CD4-positive, alpha-beta T cell treated with Interleukin-4 for 4 hours (primary cell): ENCODE results near the gene GATA1.
"Not testable (repeated sequence)": the region's sequence is repeated elsewhere in the genome, so short reads cannot be mapped to it uniquely, and the experiment has no call there.

Experiments used
- DNase-seq: peaks from one replicate; pipeline ENCODE4 v3.0.0-alpha.2; 2020

GATA1 gene

GRCh38 chrX:48816014-48816810 lies 29.8 kb downstream of the GATA1 start:
- no peak for DNase-seq

GRCh38 chrX:48818098-48818497 lies 31.7 kb downstream of the GATA1 start:
- no peak for DNase-seq

- no peak for DNase-seq
Measured at GRCh38 chrX:48818866-48819265, 32.5 kb downstream of the GATA1 start.

GRCh38 chrX:48819394-48819793 lies 33.0 kb downstream of the GATA1 start:
- DNase-seq = not testable (repeated sequence)

- DNase-seq = no peak
Measured at GRCh38 chrX:48823053-48823452, 36.7 kb downstream of the GATA1 start.

- DNase-seq = no peak
Measured at GRCh38 chrX:48824066-48824465, 37.7 kb downstream of the GATA1 start.

GRCh38 chrX:48826135-48826875 lies 39.9 kb downstream of the GATA1 start, which contains the start of gene ERAS:
TSS of gene ERAS (plus strand) at chrX:48826513. CDS start at chrX:48829124, 2,611 bp downstream.
- no peak for DNase-seq

- no peak for DNase-seq
Measured at GRCh38 chrX:48826876-48827653, 40.7 kb downstream of the GATA1 start.

GRCh38 chrX:48827654-48827968 lies 41.2 kb downstream of the GATA1 start:
- no peak for DNase-seq

- no peak for DNase-seq
Measured at GRCh38 chrX:48829016-48829735, 42.8 kb downstream of the GATA1 start.

- DNase-seq = no peak
Measured at GRCh38 chrX:48831136-48831908, 44.9 kb downstream of the GATA1 start.

- no peak for DNase-seq
Measured at GRCh38 chrX:48831909-48832291, 45.5 kb downstream of the GATA1 start.

GRCh38 chrX:48833542-48834138 lies 47.2 kb downstream of the GATA1 start:
- DNase-seq = no peak

- no peak for DNase-seq
Measured at GRCh38 chrX:48834383-48834709, 48.0 kb downstream of the GATA1 start.

GRCh38 chrX:48835524-48836329 lies 49.3 kb downstream of the GATA1 start, which contains the start of gene PCSK1N:
TSS of gene PCSK1N (minus strand) at chrX:48835610. CDS start at chrX:48835532, 78 bp downstream.
- DNase-seq = peak; percentile 70

- no peak for DNase-seq
Measured at GRCh38 chrX:48839686-48840085, 53.3 kb downstream of the GATA1 start.
